ENCODE measurements around the gene PLCG2. TPM values are rescaled to one million over a fixed set of nuclear protein-coding genes. Genes with fewer than 3 reads are reported as not detected.

The PLCG2 gene
- total RNA-seq, 1 donor from 2014 or later, result 8.6 TPM

DNA sequence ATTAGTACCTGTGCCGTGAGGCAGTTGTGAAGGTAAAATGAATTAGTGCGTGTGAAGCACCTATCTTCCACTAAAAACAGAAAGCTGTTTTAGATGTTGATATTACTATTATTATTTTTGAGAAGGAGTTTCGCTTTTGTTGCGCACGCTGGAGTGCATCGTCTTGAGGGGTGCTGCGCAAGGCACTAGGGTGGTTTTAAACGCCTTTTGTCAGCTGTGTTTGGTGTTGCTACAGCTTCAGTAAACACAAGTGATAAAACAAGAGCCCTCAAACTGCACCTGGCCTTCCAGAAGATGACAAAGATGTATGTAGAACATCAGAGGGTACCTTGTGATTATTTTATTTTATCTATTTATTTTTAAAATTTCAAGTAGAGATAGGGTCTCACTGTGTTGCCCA, 38.2 kb downstream of the PLCG2 start:
- no peak for ATAC-seq

DNA sequence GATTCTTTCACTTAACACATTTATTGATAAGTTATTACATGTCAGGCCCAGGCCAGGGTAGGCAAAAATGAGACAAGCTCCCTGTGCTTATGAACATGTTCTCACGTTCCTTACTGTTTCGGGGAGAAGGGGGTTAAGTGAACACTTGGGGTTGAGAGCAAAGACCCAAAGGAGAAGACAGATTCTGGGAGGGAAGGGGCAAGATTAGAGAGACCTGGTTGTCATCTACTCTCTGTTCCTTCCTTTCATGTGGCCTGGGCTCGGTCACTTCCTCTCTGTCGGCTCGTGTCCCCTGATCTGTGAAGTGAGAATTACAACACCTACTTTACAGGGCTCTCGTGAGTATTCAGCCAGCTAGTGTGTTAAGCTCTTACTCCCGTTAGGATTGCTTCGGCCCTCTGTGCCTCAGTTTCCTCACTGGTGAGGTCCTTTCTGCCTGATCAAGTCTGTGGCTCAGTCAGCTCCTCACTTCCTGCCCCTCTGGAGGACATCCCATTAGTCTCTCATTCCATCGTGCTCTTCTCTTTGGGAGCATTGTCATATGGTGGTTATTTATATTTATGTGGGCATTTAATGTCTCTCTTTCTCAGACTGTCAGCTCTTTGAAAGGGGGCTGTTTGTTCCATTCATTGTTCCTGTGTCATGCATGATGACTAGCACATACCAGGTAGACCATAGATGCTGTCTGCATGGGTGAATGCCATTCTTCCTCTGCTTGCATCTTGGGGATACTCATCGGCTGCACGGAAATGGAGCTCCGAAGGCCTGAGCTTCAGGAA, 38.9 kb downstream of the PLCG2 start:
- peak; percentile 65 for ATAC-seq

DNA sequence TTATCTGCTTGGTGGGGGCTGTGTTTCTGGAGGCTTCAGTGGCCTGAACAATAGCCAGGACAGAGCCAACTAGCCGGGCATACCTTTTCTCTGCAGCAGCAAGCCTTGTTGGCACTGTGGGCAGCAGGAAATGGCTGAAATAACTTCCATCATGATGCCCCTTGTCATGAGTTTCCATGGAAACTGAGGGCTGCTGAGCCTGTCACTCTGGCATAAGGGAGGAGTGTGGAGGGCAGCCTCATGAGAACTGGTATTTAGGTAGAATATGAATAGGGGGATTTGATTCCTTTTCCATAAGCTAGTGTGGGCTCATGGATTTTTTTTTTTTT, 39.4 kb downstream of the PLCG2 start:
- ATAC-seq, result no peak

DNA sequence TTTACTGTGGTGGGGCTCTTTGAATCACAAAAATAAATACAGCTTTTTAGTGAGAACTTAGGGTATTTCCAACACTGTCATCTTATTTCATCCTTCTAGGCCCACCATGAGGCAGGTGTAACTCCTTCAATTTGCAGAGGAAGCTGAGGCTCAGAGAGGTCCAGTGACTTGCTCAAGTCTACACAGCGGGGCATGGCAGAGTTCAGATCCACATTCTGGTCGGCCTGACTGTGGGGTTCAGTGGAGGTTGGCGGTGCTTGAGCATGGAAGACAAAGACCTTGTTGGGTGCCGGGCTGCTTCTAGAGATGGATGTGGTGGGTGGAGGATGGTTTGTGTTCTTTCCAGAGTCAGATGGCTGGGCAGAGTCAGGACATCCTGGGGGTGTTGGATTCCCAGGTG, 39.8 kb downstream of the PLCG2 start:
- ATAC-seq, result no peak

DNA sequence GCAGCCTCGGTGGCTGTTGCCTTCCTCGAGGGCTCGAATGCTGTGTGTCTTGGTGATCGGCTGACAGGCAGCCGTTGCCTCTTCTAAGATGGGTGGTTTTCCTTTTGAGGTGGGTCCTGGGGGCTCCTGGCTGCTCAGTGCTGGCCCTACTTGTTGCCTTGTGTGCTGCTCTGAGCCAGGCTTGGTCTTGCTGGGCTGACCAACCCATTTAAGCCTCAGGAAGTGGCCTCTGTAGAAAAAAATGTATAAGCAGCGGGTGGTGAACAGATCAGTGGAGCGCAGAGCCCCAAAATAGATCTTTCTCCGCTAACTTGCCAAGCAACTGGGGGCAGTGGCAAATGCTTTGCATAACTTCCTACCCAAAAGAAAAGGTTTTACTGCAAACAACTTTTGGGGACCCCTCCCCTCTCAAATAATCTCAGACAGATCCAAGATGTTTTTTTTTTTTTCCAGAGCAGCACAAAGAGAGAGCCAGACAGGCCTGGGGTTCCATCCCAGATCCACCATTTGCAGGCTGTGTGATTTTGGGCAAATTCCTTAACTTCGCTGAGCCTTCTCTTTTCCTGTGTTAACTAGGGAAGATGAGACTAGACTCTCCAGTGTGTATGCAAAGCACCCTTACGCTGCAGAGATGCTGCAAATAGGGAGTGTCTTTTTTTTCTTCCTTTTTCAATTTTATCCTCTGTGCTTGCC, 42.5 kb downstream of the PLCG2 start:
- peak; percentile 34 for ATAC-seq

DNA sequence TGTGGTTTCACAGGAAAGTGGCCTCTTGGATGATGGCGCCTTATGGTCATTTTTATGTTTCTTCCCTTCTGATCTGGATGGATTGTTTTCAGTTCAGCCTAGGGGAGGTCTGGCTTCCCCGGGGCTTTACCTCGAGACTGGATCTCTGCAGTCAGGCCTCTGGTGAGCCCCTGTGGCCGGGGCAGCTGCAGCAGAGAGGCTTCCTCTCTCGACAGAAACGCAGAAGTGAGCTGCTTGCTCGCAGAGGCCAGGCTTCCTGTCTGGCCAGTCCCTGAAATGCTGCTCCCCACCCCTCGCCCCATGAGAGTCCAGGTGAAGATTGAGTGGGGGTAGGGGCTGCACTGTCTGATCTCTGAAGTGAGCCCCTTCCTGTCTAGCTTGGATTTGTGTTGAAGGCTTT, 44.0 kb downstream of the PLCG2 start:
- peak; percentile 36 for ATAC-seq

DNA sequence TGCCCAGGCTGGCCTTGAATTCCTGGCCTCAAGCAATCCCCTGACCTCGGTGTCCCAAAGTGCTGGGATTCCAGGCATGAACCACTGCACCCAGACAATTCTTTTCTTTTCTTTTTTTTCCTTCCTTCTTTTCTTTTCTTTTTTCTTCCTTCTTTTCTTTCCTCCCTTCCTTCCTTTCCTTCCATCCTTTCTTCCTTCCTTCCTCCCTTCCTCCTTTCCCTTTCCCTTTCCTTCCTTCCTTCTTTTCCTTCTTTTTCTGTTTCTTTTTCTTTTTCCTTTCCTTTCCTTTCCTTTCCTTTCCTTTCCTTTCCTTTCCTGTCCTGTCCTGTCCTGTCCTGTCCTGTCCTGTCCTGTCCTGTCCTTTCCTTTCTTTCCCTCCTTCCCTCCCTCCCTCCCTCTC, 44.6 kb downstream of the PLCG2 start:
- ATAC-seq, result no peak

DNA sequence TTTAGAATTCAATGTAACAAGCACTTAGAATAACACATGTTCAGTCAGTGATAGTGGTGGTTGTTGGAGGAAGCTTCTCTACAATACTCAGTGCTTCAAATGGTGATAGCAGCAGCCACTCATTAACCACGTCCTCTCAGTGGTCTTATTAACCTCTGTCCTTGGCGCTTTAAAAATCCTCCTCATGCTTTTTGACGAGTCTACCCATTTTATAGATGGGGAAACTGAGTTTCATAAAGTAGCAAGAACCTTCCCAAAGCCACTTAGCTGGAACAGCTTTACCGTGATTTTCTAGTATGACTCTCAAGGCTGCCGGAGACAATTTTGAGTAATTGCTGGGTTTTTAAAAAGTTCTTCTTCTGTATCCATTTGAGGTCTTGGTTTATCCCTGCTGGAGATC, 47.4 kb downstream of the PLCG2 start:
- no peak for ATAC-seq

DNA sequence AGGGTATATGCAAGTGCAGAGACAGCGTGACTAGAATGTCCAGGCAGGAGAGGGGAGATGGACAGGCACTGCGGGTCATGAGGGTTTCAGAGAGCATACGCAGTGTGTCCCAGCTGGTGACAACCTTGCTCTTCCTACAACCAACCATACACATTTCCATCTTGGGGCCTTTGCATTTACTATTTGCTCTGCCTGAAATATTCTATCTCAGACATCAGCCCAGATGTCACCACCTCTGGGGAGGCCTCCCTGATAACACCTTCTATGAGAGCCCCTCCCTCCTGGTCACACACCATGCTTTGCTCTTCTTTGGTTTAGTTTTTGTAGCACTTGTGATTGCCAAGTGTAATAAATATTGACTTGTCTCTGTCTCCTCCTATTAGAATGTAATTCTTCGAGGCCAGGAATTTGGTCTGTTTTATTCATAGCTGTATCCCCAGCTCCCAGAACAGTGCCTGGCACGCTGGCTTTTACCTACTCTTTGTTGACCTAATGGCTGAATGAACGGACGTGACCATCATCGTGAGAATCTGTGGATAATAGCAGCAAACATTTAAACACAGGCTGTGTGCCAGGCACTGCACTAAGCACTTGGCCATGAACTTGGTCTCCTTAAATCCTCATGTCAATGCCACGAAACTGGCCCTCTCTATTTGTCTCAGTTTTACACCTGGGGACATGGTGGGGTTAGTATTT, 51.9 kb downstream of the PLCG2 start:
- no peak for ATAC-seq

DNA sequence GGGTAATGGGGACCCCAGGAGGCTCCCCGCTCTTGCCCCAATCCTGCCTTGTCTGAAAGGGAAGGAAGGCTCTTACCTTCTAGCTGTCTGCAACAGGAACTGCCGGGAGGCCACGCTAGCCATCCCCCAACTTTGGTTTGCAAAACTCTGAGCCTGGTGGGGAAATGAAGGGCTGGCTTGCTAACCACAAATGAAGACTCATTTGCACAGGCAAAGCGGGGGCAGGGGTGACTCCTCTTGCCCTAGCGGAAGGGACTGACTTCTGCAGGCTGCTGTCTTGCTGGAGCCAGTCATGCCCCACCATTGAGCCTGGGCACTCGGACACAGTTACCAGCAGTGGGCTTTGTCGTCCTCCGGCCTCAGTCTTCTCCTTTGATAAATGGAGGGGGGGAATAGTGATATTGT, 52.6 kb downstream of the PLCG2 start:
- peak; percentile 34 for ATAC-seq

DNA sequence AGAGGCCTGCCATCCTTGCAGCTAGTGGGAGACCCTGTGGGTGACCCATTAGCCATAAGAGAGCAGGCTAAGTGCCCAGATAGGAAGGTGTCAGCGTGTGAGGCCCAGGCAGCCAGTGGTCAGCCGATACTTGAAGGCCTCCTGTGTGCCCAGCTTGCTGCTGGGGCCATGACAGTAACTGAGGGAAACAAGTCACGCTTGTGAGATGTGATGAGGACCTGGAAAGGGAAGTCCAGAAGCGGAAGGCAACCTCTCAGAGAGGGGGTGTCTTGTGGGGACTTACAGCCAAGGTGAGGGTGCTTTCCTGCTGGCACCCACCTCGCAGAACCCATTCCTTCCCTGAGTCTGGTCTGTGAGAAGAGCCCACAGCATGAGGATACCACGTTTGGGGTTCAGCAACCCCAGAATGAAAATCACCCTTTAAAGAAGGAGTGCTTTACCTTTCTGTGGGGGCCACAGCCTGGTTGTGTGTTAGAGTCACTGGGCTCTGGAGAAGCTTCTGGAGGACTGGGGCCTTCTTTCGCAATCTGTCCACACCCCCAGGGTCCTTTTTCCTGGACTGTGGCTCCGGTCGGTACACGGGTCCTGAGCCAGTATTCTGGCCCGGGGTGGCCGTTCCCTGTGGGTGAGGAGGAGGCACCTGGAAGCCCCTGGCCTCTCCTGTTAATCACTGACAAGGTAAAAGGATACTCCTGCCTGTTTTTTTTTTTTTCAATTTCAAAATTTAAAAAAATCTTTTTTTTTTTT, 53.9 kb downstream of the PLCG2 start:
- ATAC-seq, result no peak

DNA sequence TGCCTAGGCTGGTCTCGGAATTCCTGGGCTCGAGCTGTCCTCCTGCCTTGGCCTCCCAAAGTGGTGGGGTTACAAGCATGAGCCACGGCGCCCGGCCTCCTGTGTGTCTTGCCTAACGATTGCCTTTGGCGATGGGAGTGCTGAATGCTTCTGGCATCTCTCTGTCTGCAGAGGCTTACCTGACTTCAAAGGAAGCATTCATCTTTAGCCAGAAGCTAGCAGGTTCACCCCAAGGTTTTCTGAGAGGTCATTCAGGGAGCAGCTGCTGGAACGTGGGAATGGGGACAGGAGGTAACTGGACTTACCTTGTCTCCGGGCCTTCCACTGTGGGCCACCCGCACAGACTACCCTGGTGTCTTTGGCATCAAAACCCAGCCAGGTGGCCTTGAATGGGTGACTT, 54.7 kb downstream of the PLCG2 start:
- no peak for ATAC-seq

DNA sequence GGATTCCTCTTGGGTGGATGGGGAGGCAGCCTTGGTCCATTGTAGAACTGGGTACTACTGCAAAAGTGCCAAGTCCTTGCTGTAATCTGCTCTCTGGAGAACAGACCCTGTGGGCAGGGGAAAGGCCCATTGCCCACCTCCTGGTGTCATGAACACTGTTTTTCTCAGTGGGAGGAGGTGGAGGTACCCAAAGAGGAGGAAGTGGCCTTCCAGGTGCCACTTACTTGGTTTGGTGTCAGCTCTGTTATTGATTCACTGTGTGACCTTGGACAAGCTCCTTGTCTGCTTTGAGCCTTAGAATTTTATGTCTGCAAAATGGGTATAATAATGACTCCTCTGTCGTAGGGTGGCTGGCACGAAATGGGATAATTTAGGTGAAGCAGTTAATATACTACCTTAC, 55.8 kb downstream of the PLCG2 start:
- no peak for ATAC-seq

DNA sequence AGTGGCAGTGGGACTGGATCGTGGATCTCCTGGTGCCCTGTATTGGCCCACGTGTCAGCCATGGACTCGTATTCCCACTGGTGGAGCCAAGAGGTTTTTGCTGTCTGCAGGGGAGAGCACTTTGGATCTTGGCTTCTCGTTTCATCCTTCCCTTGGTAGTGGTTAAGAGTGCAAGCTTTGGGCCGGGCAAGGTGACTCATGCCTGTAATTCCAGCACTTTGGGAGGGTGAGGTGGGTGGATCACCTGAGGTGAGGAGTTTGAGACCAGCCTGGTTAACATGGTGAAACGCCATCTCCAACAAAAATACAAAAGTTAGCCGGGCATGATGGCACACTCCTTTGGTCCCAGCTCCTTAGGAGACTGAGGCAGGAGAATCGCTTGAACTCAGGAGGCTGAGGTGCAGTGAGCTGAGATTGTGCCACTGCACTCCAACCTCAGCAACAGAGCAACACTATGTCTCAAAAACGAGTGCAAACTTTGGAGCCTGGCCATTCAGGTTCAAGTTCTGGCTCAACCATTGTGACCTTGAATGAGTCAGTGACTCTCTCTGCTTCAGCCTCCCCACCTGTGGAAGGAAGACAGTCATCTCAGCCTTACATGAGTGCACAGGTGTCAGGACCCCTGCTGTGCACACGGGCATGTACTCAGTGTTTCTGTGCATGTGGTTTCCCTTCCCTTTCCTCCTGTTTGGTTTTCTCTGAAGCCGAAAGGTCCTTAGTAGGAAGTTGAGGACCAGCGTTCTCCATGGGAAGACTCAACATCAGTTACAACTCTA, 57.4 kb downstream of the PLCG2 start:
- ATAC-seq, result peak; percentile 62

DNA sequence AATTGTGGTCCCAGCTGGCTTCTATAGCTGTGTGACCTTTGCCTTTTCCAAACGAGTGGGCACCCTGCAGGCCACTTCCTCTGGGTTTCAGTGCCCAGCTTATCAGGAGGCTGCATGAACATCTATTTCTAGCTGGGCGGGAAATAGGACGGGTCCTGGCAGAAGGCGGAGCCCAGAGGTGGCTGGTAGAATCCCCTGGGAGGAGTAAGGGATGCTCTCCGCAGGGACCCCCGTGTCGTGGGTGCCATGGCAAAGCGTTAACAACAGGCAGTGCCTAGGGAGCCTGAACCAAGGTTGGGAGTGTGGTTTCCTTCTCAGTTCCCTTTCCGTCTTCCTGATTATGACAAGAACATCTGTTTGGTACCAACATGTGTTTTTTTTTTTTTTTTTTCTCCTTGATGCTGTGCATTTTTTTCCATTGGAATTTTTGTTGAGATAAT, 58.2 kb downstream of the PLCG2 start:
- ATAC-seq, result no peak

DNA sequence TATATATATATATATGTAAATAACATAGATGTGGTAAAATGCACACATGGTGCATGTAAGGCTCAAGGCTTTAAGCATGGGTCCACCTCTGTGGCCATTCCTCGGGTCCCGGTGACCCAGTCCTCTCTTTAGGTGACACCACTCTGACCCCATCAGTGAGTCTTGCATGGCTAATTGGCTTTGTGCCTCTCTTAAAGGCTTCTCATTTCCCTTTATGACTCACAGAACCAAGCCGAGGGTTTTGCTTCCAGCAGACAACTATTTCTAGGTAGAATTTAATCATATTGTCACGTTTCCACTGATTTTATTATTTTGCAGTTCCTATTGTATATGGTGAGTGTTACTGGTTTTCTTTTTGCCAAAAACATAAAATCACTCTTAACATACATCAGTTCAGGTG, 59.7 kb downstream of the PLCG2 start:
- peak; percentile 62 for ATAC-seq

DNA sequence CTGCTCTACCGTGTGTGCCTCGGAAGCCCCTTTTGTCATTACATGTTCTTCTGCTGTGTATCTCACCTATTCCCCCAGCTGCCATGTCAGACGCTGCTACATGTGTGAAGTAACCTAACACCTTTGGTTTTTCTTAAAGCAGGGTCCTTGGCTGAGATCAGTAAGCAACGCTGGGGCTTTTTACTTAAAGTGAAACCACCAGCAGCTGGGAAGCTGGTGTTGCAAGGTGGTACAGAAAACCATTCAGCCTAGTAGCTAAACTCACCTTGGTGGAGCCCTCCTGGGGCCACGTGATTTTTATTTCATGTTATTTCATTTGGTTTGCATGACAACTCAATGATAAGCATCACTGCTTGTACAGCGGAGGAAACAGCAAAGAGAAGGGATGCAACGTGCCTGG, 62.6 kb downstream of the PLCG2 start:
- no peak for ATAC-seq

DNA sequence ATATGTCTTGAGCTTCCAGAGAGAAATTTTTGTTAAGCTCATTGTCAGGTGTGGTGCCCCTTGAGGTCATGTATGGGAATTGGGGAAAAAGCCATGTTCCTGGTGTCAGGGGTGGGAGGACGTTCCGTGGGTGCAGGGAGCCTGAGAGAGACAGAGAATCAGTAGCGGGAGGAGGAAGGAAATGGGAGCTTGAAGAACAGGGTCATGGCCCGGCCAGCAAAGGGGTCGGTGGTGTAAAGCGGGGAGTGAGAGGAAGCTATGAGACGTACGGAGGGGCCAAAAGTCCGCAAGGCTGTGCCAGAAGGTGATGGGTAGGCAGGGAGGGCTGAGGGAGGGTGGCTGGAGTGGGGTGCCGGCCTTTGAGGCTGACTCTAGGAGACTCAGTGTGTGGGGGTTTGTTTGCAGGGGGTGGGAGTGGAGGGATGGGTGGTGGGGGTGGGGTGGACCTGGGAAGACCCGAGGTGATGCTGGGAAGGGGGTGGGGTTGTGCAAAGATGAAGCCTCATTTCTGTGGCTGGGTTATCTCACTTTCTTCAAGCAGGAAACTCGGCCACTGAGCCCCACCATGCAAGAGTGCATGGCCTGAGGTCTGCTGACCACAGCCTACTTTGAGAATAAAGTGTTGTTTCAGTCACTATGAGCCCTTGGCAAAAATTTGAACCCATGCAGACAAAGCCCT, 63.6 kb downstream of the PLCG2 start:
- no peak for ATAC-seq

DNA sequence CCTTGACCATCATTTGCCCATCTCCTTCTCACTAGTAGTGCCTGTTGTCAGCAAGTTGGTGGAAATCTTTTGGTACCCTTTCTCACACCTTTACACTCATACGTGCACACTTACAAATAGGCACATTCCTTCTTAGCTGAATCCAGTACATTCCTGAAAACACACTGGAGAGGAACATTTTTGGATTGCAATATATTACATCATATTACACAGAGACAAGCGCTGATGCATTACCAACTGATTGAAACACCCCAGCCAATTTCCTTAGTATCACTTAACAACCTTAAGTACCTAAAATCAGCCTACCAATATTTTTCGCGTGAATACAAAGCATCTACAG, 64.1 kb downstream of the PLCG2 start:
- ATAC-seq, result no peak

DNA sequence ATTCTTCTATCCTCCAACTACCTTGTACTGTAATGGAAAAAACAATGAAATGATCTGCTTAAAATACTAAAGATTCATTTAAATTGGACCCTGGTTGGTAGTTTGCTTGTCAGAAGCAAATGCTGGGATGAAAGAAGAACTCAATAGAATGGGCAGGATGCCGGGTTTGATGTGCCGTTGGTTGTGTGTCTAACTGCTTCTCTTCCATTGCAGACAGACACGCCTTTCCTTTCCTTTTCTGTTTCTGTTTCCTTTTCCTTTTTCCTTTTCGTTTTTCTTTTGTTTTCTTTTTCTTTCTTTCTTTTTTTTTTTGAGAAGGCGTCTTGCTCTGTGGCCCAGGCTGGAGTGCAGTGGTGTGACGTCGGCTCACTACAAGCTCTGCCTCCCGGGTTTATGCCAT, 64.6 kb downstream of the PLCG2 start:
- ATAC-seq, result no peak

DNA sequence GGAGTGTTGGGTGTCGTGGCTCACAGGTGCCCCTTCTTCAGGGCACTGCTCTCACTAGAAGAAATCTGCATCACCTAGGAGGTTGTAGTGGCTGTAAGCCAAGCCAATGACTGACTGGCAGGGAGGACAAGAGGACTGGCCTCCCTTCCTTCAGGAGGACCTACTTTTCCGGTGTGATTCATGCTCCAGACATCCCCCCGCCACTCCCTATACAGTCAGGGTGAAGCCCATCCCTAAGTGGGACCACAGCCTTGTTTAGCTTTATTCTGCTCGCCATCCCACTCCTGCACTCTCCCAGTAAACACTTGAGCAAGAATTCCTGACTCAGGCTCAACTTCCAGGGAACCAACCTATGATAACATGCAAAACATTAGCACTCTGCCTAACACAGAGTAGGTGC, 67.0 kb downstream of the PLCG2 start:
- ATAC-seq, result no peak

DNA sequence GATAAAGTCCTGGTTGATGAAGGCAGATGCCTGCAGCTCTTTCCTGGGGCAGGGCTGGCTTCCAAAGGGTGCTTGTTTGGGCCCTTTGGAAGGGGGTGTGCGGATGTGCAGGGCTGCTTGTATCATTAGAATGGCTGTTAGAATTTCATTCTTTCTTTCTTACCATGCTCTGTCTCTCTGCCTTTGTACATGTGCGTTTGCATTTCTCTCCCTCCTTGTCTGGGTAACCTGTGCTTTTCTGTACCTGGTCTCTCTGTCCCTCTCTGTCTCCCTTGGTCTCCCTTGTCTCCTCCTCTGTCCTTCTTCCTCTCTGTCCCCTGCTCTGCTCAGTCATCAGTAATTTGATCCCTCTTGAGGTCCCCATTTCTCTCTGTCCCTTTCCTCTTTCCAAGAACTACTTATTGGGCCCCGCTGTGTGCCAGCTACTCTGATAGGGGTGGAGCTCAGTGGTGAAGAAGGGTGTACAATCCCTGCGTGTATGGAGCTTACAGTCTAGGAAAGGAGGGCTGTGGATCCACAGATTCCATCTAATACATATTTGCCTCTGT, 69.3 kb downstream of the PLCG2 start:
- no peak for ATAC-seq

Measured in esophagus mucosa (tissue), 1 donor.